Esophagus squamous epithelium (tissue), 4 donors: Measurements from ENCODE around the gene GSTM4.

ENCODE experiments used
- POLR2A ChIP-seq, 4 donors: fragments of 450-650 bp; IDR thresholded peaks; one replicate each; pipeline ENCODE4 v1.6.1; 2017; ENCODE audit warnings: antibody characterized with exemption in 4 of 4, mild to moderate bottlenecking in 4 of 4, moderate library complexity in 3 of 4
- TF ChIP-seq, protein P1 (sequence below), 6 experiments: fragments of 450-650 bp in 4 of 6; fragments of 200-600 bp in 2 of 6; sonication (generic) in 2 of 6; IDR thresholded peaks; one replicate each; pipeline ENCODE4 v1.5.1; 2016 to 2019; ENCODE audit warnings: antibody characterized with exemption in 6 of 6, mild to moderate bottlenecking in 4 of 6, moderate library complexity in 4 of 6

GRCh38 chr1:109619576-109620400 lies 36.1 kb upstream of the GSTM4 start, which contains the start of the genes AMPD2 and GNAT2:
- TF ChIP-seq, protein P1, sequence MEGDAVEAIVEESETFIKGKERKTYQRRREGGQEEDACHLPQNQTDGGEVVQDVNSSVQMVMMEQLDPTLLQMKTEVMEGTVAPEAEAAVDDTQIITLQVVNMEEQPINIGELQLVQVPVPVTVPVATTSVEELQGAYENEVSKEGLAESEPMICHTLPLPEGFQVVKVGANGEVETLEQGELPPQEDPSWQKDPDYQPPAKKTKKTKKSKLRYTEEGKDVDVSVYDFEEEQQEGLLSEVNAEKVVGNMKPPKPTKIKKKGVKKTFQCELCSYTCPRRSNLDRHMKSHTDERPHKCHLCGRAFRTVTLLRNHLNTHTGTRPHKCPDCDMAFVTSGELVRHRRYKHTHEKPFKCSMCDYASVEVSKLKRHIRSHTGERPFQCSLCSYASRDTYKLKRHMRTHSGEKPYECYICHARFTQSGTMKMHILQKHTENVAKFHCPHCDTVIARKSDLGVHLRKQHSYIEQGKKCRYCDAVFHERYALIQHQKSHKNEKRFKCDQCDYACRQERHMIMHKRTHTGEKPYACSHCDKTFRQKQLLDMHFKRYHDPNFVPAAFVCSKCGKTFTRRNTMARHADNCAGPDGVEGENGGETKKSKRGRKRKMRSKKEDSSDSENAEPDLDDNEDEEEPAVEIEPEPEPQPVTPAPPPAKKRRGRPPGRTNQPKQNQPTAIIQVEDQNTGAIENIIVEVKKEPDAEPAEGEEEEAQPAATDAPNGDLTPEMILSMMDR (IDR thresholded peaks at IDR 0.05) = no peak
- peak in 2 of 4 donors; percentile 12 to 59 for TF ChIP-seq POLR2A (IDR thresholded peaks at IDR 0.05)
